Measurements from ENCODE around the gene GALE.
"Not testable (repeated sequence)": the region's sequence is repeated elsewhere in the genome, so short reads cannot be mapped to it uniquely, and the experiment has no call there.

GALE gene

GRCh38 chr1:23793018-23793781 lies 7.4 kb downstream of the GALE start:
- DNase-seq (ENCODE audit: low spot score): peak; percentile 39

GRCh38 chr1:23792151-23792945 lies 8.2 kb downstream of the GALE start:
- FAIRE-seq: no peak
- DNase-seq (ENCODE audit: low spot score): no peak

More at GRCh38 chr1:23793018-23793781, 7.4 kb downstream of the GALE start:
- FAIRE-seq: no peak

GRCh38 chr1:23791516-23792047 lies 9.0 kb downstream of the GALE start:
- FAIRE-seq: no peak

GRCh38 chr1:23790696-23791515 lies 9.6 kb downstream of the GALE start, which contains the start of gene LYPLA2:
TSS of gene LYPLA2 (plus strand) at chr1:23791145. CDS start at chr1:23792683, 1,538 bp downstream.
- DNase-seq (ENCODE audit: low spot score) (peak; percentile 77), FAIRE-seq (peak; percentile 40)

More at GRCh38 chr1:23791516-23792047, 9.0 kb downstream of the GALE start:
- no peak for DNase-seq (ENCODE audit: low spot score)

- FAIRE-seq (no peak), DNase-seq (ENCODE audit: low spot score) (no peak)
Observed at GRCh38 chr1:23788695-23789094, 11.9 kb downstream of the GALE start.

GRCh38 chr1:23787701-23788100 lies 12.9 kb downstream of the GALE start:
- no peak for DNase-seq (ENCODE audit: low spot score)
- FAIRE-seq: no peak

GRCh38 chr1:23784846-23785245 lies 15.7 kb downstream of the GALE start:
- FAIRE-seq (no peak), DNase-seq (ENCODE audit: low spot score) (no peak)

GRCh38 chr1:23783141-23783540 lies 17.4 kb downstream of the GALE start:
- DNase-seq (ENCODE audit: low spot score); FAIRE-seq: not testable (repeated sequence)

GRCh38 chr1:23779826-23780371 lies 20.7 kb downstream of the GALE start:
- DNase-seq (ENCODE audit: low spot score) (peak; percentile 42), FAIRE-seq (peak; percentile 30)

GRCh38 chr1:23777979-23778814 lies 22.4 kb downstream of the GALE start, which contains the start of gene PITHD1:
TSS of gene PITHD1 (plus strand) at chr1:23778418. CDS start at chr1:23778516, 98 bp downstream.
- FAIRE-seq (no peak), DNase-seq (ENCODE audit: low spot score) (peak; percentile 77)

GRCh38 chr1:23776217-23776616 lies 24.3 kb downstream of the GALE start:
- DNase-seq (ENCODE audit: low spot score) (no peak), FAIRE-seq (no peak)

GRCh38 chr1:23774174-23774880 lies 26.2 kb downstream of the GALE start:
- DNase-seq (ENCODE audit: low spot score): no peak
- FAIRE-seq: no peak

GRCh38 chr1:23772854-23773242 lies 27.7 kb downstream of the GALE start:
- no peak for FAIRE-seq

GRCh38 chr1:23772049-23772853 lies 28.3 kb downstream of the GALE start:
- FAIRE-seq (peak; percentile 40), DNase-seq (ENCODE audit: low spot score) (peak; percentile 53)

More at GRCh38 chr1:23772854-23773242, 27.7 kb downstream of the GALE start:
- DNase-seq (ENCODE audit: low spot score): no peak

GRCh38 chr1:23768733-23769132 lies 31.8 kb downstream of the GALE start:
- FAIRE-seq: no peak
- DNase-seq (ENCODE audit: low spot score): no peak

GRCh38 chr1:23763041-23763577 lies 37.4 kb downstream of the GALE start:
- DNase-seq (ENCODE audit: low spot score) (no peak), FAIRE-seq (no peak)

GRCh38 chr1:23759277-23759676 lies 41.3 kb downstream of the GALE start:
- DNase-seq (ENCODE audit: low spot score) (no peak), FAIRE-seq (no peak)

GRCh38 chr1:23757812-23758211 lies 42.7 kb downstream of the GALE start:
- no peak for DNase-seq (ENCODE audit: low spot score)
- FAIRE-seq: no peak
